Cerebellar nuclear complex (tissue), 1 donor: ENCODE measurements around the gene HS3ST3B1.

Experiments
- DNase-seq, 2 experiments: peaks; one replicate each; lab custom pipeline; 2025; lab: John Stamatoyannopoulos, UW

HS3ST3B1 gene

DNA sequence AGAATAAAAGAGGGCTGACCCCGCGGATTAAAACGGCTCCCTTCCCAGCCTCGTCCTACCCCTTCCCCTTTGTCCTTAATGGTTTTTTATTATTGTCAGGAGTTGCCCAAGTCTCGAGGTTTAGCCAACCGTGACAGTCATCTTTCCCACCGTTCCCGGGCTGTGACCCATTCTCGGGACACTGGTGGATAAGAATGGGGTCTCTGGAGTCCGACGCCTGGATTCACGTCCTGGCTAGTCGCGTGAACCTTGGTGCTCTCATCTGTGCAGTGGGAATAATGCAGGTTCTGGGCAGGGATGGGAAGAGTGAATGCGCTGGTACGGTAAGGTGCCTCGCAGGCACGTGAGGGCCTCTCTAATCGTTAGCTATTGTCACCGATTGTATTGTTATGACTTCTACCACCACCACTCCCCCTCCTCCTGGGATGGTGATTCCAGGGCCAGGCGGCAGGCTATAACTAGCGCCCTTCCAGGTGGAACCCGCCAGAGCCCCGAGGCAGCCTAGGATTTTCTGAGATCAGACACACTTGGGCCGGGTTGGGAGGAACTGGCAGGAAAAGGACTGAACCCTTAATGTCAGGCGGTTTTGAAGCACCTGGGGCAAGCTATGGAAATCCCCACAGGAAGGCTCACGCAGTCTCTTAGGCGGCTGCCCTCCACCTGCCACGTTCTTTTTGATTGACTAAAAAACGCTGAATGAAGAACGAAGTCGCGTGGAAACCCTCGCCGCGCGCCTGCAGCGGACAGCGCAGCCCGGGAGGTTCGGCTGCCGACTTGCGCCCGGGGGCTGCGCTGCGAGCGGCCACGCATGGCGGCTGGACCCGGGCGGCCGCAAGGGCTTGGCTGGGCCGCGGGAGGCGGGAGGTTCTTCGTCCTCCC, 2.7 kb downstream of the HS3ST3B1 start:
- DNase-seq: no peak

DNA sequence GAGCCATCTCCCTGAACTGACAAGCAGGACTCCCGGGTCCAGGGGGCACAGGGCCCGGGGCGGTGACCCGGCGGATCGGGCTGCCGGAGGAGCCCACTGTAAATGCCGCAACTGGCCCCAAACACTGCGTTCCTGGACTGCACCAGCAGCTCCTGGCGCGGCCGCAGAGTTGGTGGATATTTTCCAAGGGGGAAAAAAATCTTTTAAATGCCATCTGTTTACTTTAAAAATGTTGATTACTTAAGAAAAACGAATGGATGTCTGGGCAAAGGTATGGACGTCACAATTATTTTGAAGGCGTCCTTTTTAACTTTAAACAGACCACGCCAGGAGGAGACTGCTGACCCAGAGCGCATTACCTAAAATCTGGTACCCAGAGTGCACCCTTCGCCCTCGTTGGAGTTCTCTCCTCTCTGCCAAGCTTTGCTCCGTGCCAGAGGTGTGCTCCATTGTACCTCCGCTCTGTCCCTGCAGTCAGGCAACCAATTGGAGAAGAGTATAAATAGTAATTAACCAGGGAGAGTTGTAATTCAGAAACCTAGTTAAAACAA, 3.4 kb downstream of the HS3ST3B1 start:
- DNase-seq: no peak

DNA sequence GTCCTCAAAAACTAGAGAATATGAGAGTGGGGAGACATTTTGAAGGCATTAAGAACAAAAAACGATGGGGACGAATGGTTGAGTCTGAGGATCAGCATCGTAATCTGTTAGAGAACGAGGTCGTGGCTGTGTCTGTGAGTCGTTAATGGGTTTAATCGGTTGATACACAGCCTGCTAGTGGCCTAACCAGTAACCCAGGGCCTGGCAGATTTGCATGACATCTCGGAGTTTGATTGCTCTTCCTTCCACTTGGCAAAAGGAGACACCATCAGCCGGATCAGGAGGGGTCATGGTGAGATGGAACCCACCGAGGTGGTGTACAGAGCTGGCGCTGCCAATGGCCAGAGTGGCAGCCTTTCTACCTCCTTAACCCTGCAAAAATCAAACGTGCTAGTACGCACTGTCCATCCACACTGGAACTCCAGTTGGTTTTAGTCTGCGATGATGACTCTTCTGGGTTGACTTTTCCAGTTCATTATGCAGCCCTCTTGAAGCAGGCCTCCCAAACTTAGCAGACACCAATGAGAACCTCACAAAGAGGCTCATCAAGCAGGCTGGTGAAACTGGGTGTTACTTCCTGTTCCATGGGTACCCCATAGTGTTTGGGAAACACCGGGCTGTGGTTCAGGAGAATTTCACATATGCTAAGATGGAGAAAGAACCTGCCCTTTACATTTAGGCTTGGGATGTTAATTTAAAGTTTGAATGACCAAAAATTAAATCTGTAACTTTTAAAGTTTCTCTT, 4.1 kb downstream of the HS3ST3B1 start:
- no peak for DNase-seq

DNA sequence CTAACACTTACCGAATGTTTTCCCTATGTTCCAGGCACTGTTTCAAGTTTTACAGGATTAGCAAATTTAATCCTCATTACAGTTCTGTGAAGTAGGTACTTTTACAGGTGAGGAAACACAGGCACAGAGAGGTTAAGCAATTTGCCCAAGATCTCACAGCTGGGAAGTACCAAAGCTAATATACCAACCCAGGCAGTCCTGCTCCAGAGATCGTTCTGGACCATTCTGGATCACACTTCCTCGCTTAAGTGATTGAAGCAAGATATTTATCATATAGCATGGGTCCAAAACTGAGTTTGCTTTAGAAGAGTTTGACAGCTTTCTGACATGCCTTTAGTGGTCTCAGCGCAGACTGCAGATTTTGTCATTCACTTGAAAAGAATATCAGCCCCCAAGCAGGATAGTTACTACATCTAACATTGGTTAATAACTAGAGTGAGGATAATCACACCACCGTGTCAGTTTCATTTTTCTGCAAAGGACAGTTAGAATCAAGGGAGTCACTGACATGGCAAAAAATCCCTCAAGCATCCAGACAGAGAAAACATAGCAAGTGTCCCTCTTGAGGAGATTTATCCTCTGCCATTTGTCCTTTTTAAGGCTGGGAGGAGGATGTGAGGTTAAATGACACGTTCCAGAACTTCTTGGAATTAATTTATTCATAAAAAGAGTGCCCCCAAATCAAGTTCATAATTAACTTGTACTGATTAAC, 5.1 kb downstream of the HS3ST3B1 start:
- DNase-seq: no peak

DNA sequence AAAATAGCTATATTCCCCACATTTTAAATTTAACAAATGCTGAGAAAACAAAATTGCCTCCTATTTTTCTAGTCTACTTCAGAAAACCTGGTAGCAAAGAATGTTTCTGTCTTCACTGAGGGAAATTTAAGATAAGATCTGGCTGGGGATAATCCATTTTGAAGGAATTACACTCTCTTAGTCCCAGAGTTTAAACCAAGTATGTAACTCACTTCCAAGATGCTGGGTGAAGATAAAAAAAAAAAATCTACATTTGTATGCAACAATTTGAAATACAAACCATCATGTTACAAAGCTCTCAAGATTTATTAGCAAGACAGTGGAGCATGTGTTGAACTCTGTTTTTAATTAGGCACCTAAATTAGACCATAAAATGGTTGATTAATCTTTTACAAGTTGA, 5.7 kb downstream of the HS3ST3B1 start:
- DNase-seq: no peak

DNA sequence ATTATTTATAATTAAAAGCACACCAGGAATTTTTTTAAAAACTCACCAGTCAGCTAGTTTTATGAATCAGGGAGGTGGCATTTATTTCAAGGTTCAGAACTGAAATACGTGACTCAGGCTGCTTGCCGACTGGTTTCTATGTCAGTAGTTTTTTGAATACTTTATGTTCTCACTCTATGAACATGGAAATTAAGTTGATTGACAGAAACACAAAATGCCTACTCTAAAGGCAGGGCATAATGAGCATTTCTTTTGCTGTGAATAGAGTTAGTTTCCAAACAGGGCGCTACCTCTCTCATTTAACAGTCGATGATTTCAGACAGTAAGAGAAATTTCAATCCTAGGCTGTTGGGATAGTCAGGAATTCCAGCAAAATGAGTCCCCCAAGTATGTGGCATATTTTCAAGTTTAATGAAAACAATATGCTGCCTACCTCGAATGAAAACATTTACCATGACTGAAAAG, 6.7 kb downstream of the HS3ST3B1 start:
- DNase-seq: no peak

DNA sequence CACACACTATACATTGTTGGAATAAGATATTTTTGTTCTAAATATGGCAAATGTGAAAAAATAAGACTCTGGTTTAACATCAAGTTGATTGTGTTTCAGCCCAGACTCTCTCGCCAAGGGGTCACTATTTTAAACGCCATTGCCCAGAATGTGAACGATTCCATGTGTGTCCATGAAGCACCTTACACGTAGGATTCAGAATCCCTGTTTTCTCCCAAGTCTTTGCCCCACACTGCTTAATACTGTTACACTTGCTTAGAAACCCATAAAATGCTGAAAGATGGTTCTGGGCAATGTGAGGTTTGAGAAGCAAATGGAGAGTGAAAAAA, 7.7 kb downstream of the HS3ST3B1 start:
- DNase-seq: no peak

DNA sequence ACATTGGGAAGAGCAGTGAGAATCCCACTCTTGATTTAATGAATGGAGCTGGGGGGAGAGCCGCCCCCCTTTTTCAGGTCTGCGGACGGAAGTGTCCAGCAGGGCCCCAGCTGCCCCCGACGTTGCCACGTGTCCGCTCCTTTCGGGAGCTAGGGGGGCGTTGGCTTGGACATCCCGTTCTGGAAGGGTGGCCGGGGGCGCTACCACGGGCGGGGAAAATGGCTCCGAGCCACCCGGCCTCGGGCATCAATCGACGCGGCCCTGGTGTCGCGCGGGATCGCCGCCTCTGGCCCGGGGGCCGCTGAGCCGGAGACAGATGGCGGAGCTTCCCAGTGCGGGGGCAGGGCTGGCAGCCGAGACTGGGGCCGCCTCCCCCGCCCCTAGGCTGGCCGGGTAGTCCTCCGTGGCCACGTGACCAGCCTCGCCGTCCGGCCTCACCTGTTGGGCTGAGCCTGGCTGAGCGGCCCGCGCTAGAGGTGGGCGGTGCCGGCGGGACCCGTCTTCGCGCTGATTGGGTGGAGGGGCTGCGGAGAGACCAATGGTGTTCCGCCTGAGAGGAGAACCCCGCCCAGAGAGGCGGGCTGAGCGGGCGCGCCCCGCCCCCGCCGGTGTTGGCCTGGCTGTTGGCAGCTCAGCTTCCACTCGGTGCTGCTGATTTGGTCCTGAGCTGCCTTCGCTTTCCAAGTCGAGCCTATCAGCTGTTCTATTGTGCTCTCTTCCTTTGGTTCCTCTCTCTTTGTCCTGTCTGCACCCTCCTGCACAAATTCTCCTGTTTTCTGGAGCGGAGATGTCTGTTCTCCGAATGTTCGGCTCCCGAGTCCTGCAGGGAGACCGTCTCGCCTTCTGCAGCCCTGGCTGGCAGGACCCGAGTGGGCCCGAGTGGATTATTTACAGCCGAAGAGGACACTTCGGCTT, 8.3 kb downstream of the HS3ST3B1 start:
- DNase-seq: peak; percentile 65 to 92

DNA sequence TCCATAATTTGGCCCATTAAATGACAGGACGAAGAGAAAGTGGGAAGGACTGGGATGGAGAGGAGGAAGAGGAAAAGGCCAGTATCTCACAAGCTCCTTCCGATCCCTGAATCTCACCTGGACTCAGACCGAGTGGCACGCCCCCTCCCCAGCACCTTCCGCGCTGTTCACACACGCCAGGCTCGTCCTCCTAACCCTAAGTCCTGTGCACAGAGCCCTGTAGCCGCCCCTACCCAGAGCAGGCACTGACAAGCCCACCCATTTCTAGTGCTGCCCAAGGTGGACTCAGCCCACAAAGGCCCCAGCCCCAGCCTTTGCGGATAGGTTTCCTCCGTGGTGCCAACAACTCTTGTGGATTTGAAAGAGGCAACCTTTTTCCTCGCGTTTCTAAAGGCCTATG, 9.2 kb downstream of the HS3ST3B1 start:
- no peak for DNase-seq

DNA sequence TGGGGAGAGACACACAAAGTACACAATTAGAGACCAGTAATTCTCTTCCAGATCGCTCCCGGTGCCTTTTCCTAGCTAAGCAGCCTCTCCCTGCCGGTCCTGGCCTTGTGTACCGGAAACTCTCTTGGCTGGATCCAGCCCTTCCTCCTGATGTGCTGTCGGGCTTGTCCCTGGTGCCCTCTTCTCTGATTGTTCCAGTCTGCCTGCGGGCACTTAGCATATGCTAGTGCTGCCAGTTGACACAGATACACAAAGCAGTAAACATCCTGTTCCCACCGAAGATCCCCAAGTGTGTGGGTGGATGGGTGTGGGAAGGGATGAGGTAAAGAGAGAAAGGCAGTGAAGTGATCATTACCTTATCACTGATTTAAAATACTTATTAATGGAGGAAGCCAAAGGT, 9.7 kb downstream of the HS3ST3B1 start:
- no peak for DNase-seq

DNA sequence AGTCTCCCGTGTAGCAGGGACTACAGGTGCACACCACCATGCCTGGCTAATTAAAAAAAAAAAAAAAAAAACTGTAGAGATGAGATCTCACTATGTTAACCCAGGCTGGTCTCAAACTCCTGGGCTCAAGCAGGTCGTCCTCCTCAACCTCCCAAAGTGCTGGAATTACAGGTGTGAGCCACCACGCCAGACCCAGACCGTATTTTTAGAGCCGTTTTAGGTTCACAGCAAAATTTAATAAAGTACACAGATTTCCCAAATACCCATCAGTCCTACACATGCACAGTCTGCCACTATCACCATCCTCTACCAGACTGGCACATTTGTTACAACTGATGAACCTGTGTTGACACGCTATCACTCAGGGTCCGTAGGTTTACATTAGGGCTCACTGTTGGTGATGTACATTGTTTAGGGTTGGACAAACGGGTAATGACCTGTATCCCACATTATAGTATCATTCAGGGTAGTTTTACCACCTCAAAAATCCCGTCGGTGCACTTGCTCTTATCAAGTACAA, 10.4 kb downstream of the HS3ST3B1 start:
- DNase-seq: no peak

DNA sequence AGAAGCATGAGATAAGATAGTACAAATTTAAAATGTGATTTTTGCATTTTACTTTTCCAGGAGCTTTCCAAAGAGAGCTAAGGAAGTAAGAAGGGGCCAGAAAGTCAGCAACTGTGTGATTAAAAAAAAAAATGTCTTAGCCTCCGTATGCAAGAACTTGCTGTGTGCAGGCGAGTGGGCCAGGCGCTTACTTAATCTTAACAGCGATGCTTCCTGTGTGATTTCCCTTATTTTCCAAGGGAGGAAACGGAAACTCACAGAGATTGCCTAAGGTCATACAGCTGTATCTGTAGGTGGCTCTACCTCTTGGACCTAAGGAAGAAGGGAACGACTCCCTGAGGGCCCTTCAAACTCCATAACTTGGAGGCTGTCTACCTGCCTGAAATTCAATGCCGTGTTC, 11.1 kb downstream of the HS3ST3B1 start:
- no peak for DNase-seq

DNA sequence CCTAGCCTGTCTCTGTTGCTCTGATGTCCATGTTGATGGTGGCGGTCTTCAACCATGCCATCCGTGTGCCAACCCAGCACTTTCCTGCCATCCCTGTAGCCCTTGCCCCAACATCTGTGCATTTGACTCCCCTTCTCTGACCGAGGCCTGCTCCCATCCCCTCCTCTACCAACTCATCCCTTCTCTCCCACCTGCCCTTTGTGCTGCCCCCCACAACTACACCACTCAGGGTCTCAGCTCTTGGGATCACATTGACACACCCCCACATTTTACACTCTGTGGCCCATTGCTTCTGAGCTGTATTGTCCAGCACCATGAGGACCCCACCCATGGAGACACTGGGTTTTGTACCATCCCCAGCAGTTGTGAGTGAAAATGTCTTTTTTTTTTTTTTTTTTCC, 11.6 kb downstream of the HS3ST3B1 start:
- no peak for DNase-seq

DNA sequence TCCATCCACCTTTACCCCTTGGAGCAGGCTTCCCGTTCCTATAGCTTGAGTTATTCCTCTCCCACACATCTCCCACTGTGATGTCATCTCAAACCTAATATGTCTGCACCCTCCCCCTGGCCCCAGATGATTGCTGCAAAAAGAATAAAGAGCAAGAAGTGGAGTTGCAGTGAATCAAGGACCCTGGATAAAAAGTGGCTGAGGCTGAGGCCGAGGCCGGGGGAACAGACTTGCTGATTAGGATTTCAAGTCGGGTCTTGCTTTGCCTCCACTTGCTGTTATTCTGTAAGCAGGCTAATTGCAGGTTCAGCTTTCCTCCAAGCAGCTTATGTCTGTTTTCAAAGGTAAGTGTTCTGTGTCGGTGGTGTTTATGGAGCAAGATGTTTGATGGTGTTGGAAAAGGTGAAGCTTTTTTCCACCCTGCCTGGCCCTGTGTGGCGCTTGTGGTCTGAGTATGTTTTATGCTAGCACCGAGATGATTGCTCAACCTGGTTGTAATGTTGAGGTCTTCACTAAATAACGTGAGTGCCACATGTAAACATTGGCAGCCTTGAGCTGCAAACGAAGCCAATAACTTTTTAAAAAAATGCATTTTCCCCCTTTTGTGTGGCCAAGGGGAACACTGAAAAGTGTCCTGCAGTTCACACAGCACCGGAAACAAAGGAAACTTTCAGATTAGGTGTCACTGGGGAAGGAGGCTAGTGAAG, 15.4 kb downstream of the HS3ST3B1 start:
- no peak for DNase-seq

DNA sequence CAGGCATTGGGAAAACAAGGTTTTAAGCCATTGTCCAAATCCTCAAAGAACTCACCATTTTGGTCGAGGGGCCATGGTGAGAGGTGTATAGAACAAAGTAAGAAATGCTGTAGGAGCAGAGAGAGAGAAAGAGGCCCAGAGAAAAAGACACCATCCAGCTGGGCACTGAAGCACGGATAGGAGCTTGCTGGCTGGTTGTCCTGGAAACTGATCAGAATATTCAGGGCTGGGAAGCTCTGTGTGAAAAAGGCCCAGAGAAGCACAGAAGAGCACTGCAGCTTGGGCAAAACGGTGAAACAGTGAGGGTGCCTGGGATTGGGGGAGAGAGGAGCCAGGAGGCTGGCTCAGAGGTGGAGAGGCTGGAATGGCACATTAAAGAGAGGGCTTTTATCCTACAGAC, 16.5 kb downstream of the HS3ST3B1 start:
- DNase-seq: no peak

DNA sequence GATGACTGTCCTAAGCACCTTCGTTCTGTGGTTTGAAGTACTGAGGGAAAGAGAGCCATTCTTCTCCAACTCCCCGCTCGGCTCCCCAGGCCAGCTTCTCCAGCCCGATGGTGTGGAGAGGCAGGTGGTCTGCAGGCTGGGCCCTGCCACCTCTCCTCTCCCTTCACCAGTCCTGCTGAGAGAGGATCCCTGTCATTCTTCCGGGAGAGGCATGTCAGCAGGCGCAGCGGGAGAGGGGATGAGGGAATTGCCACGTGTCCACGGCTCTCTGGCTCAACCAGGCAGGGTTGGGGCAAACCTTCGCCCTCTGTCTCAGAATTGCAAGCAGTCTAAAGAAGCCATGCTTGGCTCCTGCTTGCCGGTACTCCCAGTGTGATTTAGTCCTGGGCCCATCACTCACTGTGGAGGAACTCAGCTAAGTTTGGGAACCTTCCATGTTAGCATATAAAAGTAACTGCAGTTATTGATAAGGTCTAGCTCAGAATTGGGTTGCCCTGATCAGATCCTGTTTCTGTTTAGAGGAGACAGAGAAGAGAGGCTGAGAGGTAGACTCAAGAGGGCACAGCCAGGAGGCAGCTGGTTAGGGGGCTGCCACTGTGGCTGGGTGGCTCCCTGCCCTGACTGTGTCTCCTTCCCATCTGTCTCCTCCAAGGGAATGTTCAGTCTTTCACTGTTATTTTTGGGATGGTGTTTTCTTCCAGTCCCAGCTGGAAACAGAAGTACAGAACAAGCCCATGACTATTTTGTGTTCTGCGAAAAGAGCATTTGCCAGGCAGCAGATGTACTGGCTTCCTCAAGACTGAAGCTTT, 17.4 kb downstream of the HS3ST3B1 start:
- no peak for DNase-seq

DNA sequence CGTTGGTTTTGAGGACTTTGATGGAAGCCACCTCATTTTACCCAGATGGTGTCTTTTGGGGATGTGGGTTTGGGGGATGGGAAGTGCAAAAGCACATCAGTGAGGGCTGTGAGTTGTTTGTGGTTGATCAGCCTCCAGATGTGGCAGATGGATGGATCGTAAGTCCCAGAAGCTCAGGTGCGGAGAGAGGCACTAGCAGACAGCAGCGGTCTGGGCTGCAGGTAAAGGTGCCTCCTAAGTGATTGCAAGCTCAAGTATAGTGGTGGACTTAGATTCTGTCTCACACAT, 18.0 kb downstream of the HS3ST3B1 start:
- no peak for DNase-seq

DNA sequence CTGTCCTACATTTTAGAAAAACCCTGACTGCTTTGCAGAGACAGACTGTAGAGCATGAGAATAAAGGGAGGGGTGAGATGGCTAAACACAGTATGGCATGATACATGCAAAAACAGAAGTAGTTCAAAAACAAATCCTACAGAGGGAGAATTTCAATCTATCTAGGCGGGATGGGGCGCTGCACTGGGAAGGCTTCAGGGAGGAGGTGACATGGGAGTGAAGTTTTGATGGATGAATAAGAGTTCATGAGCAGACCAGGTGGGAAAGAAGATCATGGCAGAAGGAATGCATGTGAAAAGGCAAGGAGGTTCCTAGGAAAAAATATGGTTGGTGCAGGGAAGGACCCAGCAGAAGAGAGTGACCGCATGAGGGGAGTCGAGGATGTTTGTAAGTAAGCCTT, 19.2 kb downstream of the HS3ST3B1 start:
- no peak for DNase-seq

DNA sequence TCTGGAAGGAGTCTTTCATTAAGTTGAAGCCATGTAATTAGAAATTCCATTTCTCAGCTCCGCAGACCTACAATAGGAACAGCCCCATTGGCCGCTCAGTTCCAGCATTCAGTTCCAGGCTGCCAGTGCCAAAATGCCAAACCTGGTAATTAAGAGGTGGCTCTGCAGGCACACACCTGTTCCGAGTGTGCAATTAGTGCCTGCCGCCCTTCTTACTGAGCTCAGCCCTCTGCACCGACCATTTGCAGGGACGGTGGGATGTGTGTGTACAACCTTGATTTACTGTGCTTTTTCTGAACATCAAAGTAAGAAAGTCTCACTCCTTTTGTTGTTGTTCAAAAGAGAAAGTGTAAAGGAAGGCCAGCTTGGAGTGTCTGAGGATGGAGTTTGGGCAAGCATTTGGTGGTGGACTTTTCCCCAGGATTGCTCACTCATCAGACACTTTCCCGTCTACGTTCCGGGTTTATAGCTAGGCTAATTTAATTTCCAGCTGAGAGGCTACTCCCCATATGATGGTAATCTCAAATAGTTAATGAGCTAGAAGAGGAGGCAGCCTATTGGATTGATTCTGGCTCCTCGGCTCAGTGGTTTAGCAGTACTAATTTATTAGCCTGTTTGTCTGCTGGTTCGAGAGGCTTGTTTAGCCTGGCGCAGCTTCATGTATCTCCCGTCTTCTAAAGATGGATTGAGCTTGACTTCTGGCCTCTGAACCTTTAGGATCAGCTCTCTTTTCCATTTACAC, 20.0 kb downstream of the HS3ST3B1 start:
- no peak for DNase-seq
